ENCODE data around the gene OR4E2.
"Not testable (repeated sequence)": the region's sequence is repeated elsewhere in the genome, so short reads cannot be mapped to it uniquely, and the experiment has no call there.

Gene OR4E2, protein sequence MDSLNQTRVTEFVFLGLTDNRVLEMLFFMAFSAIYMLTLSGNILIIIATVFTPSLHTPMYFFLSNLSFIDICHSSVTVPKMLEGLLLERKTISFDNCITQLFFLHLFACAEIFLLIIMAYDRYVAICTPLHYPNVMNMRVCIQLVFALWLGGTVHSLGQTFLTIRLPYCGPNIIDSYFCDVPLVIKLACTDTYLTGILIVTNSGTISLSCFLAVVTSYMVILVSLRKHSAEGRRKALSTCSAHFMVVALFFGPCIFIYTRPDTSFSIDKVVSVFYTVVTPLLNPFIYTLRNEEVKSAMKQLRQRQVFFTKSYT

GRCh38 chr14:21653331-21653885, at the start of gene OR4E2:
TSS of gene OR4E2 (plus strand) at chr14:21653835. CDS start at chr14:21665083, 11,248 bp downstream.
- DNase-seq, result no peak

DNA sequence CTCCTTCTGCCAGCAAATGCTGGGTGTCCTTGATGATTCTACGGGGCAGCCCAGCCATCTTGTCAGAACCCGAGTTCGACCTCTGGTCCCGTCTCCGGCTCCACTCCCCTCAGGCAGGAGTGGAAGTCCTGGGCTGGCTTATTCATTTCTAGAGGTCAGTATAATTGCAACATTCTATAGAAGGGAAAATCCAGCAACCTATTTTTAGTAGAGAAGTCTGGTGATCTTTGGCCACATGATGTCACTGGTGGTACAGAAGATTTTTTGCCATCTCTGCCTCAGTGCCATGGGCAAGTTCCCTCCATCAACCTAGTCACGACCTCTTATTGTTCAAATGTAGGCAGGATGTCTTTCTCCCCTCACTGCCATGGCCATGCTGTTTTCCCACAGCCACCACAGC, 41.3 kb upstream of the OR4E2 start:
- no peak for DNase-seq

GRCh38 chr14:21614240-21614639, 39.4 kb upstream of the OR4E2 start:
- DNase-seq, result no peak

DNA sequence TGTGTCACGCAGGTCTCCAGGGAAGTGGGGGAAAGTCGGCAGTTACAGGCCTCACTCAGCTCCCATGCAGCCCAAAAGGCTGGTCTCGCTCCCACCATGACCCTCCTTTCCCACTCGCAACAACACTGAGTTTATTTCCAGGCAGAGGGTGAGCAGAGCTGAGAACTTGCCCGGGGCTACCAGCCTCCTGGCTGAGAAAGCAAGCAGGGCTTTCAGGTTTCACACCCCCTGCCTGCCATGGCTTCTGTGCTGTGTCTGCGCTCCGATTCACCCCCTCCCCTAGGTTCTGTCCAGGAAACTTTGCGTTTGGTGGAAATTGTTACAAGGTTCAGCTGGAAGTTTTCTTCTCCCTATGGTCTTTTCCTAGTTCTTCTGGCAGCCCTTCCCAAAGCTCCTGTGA, 36.0 kb upstream of the OR4E2 start:
- no peak for DNase-seq

GRCh38 chr14:21626491-21627230, 27.0 kb upstream of the OR4E2 start:
- DNase-seq, result peak; percentile 60

- DNase-seq, result not testable (repeated sequence)
These were observed 23.1 kb upstream of the OR4E2 start for GRCh38 chr14:21630503-21630902.

GRCh38 chr14:21631084-21631483, 22.6 kb upstream of the OR4E2 start:
- DNase-seq, result no peak

GRCh38 chr14:21634840-21635239, 18.8 kb upstream of the OR4E2 start, which contains the start of gene OR10G2:
TSS of gene OR10G2 (minus strand) at chr14:21634940. CDS start at chr14:21634842, 98 bp downstream.
- DNase-seq, result no peak

GRCh38 chr14:21642683-21643082, 11.0 kb upstream of the OR4E2 start:
- DNase-seq, result no peak

GRCh38 chr14:21643407-21643806, 10.2 kb upstream of the OR4E2 start:
- DNase-seq, result no peak

GRCh38 chr14:21647380-21647779, 6.3 kb upstream of the OR4E2 start:
- no peak for DNase-seq

- no peak for DNase-seq
These were observed 1.3 kb upstream of the OR4E2 start for GRCh38 chr14:21652209-21652808.

GRCh38 chr14:21654215-21654614, 580 bp downstream of the OR4E2 start:
- no peak for DNase-seq

- DNase-seq, result no peak
These were observed 3.3 kb downstream of the OR4E2 start for GRCh38 chr14:21656980-21657379.

DNA sequence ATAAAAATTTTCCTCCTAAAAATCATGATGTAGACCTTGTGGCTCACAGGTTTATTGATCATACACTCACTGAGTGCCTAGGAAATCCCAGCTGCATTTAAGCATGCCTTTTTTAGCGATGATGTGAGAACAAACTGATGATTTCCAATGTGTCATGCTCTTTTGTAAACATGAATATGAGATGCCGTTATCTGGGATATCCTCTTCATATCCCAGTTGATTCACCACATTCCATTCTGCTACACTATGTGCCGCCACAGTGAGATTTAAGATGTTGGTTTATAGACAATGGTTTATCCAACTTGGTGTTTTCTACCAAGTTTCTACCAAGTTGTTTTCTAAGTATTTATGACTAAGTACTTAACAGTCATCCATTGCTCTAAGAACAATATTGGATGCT, 14.7 kb downstream of the OR4E2 start:
- peak; percentile 95 for DNase-seq

DNA sequence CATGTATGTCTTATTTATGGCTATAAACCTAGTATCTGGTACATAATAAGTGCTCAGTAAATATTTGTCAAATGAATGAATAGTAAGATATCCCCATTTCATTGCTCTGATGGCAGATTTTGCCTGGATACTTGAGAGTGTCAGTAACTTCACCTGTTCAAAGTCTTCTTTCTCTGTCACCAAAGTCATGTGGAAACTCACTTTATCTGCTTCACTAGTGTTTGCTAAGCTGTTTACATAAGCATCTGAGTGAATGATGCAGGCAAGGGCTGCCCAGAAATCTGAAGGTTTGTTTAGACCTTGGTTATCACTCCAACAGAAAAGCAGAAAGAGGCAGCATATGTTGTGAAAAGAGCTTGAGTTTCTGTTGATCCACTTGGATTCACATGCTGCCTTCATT, 15.6 kb downstream of the OR4E2 start:
- DNase-seq, result no peak

DNA sequence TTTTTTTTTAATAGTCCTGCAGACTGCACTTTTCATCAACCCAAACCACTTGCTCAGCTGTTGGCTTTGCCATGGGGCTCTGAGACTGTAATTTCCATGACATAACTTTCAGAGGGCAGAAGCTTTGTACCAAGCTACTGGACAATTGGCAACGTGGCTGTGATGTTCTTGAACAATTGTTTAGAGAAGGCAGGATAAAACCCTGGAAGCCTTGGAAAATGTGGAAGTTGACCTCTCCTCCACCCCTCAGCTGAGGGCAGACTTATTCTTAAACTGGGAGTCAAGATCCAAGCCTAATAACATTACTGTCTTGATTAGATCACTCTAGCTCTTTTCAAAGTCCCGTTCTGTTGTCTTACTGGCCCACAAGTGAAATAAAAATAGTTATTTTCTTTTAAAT, 17.7 kb downstream of the OR4E2 start:
- no peak for DNase-seq

GRCh38 chr14:21672116-21672515, 18.5 kb downstream of the OR4E2 start:
- DNase-seq, result peak; percentile 73

DNA sequence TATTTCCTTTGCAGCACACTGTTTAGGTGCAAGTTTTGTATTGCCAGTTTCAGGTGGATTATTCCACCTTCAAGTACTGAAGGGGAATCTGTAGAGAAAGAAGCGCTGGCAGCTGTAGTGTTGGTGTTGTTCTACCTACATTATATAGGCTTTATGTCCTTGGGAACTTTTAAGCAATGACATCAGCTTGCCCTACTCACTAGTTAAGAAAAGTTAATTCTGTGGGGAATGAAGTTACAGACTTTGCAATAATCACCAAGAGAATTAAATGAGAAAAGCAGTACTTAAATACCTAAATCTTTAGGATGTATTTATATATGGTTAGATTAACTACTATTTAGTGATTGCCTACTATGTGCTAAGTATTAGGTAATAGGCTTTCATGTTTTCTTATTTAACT, 20.1 kb downstream of the OR4E2 start, which contains the start of gene OR4E1:
Gene OR4E1, minus strand, starts transcription at position 101 of the 400 bp plus-strand sequence. CDS start 2,883 bp downstream, outside the sequence.
- DNase-seq, result no peak

- DNase-seq, result no peak
These were observed 21.9 kb downstream of the OR4E2 start for GRCh38 chr14:21675566-21675965.

- DNase-seq, result peak; percentile 76
These were observed 26.4 kb downstream of the OR4E2 start for GRCh38 chr14:21680072-21680471.

DNA sequence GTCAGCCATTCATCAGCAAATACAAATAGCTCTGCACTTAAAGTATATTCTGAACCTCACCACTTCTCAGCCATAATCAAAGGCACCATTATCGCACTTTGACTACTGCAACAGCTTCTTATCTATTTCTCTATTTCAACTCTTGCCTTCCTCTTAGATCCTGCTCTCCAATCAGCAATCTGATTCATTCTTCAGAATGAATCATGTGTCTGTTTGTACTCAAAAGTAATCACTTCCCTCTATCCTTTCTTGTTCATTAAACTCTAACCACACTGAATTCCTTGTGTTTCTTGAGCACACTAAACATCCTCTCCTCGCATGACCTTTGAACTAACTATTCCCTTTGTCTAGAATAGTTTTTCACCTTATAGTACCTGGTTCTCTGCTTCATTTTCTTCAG, 32.8 kb downstream of the OR4E2 start:
- peak; percentile 16 for DNase-seq

GRCh38 chr14:21694425-21694824, 40.8 kb downstream of the OR4E2 start:
- DNase-seq, result no peak
